Epithelial cell of proximal tubule (primary cell): ENCODE data around the gene HLCS. TPM values are rescaled to one million over a fixed set of nuclear protein-coding genes. Genes with fewer than 3 reads are reported as not detected.

Source experiments
- DNase-seq: peaks from one replicate; pipeline ENCODE4 v3.0.0-alpha.2; 2011; ENCODE audit warnings: low read depth
- H3K4me3 ChIP-seq: 2 replicates; pipeline ENCODE4 v1.5.1; 2011; ENCODE audit warnings: low read depth, mild to moderate bottlenecking, low read length
- CTCF ChIP-seq: conservative IDR thresholded peaks from 2 replicates; pipeline ENCODE4 v1.5.1; 2012; ENCODE audit warnings: low read depth, mild to moderate bottlenecking, low read length
- total RNA-seq: library from RNA; depleted of rRNA; stranded (reverse); fragments of >200 nt; gene quantifications from 2 replicates; pipeline ENCODE4 v1.2.3, GENCODE V29; 2015

Gene HLCS
- total RNA-seq, 1 donor from 2014 or later, result 21.0 TPM

GRCh38 chr21:36718951-36719501 lies 247.4 kb downstream of the HLCS start:
- no peak overlapping the region for H3K4me3 ChIP-seq
- no peak for DNase-seq
- no peak for TF ChIP-seq CTCF

- H3K4me3 ChIP-seq, result no peak overlapping the region
- no peak for DNase-seq
- no peak for TF ChIP-seq CTCF
Measured at GRCh38 chr21:36717976-36718375, 248.5 kb downstream of the HLCS start.

GRCh38 chr21:36716836-36717235 lies 249.6 kb downstream of the HLCS start:
- no peak for TF ChIP-seq CTCF
- H3K4me3 ChIP-seq, result no peak overlapping the region
- no peak for DNase-seq

DNA sequence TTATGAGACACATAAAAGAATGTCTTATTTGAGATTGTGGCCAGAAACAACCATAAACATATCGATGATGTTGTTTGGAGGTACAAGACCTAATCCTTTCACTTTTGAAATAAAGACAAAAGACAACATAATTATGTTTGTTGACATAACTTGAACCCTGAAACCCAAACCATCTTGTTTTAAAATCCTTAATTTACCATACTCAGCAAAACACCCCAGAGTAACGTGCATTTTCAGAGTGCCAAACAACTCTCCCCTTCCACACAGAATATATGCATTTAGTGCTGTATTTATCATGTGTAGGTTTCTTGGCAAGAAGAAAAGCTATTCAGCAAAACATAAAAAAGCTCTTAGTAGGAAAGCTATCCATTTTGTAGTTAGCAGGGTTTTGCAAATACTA lies 250.1 kb downstream of the HLCS start:
- DNase-seq, result no peak
- TF ChIP-seq CTCF, result no peak
- no peak overlapping the region for H3K4me3 ChIP-seq

- no peak for TF ChIP-seq CTCF
- DNase-seq, result no peak
- H3K4me3 ChIP-seq, result no peak overlapping the region
Measured at GRCh38 chr21:36713746-36714145, 252.7 kb downstream of the HLCS start.

DNA sequence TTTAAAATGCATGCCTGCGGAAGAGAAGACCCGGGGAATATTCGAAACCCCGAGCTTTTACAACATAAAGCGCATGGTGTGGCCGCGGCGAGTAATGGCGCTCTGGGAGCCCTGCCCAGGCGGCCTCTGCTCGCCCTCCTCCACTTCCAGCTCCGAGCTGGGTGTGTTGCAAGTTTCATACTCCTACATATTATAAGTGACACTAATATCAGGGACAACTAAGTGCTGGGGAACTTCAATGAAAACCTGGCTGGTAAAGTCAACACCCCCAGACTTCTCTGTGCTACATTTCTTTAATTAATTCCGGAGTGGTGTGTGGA lies 255.8 kb downstream of the HLCS start:
- TF ChIP-seq CTCF, result no peak
- peak overlapping the region; percentile 55 for H3K4me3 ChIP-seq
- DNase-seq, result no peak

DNA sequence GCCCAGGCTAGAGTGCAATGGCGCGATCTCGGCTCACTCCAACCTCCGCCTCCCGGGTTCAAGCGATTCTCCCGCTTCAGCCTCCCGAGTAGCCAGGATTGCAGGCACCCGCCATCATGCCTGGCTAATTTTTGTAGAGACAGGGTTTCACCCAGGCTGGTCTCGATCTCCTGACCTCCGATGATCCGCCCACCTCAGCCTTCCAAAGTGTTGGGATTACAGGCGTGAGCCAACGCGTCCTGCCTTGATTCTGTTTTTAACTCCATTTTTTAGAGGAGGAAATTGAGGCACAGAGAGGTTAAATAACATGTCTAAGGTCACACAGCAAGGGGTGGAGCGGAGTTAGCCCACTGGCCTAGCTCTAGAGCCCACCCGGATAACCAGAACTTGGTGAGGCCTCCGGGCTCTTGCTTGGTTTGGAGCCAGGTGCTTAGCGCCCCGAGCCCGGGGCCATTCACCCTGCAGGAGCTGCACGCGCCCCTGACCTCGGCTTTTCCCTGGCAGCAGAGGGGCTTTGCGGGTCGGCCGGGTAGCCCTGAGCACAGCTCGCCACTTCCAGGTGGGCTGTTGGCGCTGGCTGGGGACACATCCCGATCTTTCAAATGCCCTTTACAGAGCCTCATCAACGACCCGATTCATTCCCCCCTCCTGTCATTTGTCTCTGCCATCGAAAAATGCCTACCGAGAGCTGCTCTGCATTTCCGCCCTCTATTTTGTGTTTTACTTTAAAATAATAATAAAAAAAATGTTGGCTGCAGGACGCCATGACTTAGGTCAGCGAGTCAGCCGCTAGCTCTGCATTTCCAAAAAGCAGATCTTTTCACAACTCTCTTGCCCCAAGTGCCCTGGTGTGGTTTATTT lies 256.4 kb downstream of the HLCS start:
- no peak for TF ChIP-seq CTCF
- DNase-seq, result no peak
- H3K4me3 ChIP-seq, result peak overlapping the region; percentile 55
